GM12864 (cell line): ENCODE results near the gene DRC1.

Experiments used
- DNase-seq: peaks from one replicate; pipeline ENCODE4 v3.0.0-alpha.2; 2011; ENCODE audit warnings: low read depth
- H3K4me3 ChIP-seq: 2 replicates; pipeline ENCODE4 v1.5.1; 2011; ENCODE audit warnings: mild to moderate bottlenecking, low read depth, low read length, control low read depth
- TF ChIP-seq, protein P1 (sequence below): IDR thresholded peaks from 2 replicates; pipeline ENCODE4 v1.5.1; 2011; ENCODE audit warnings: low read depth, mild to moderate bottlenecking, moderate library complexity, low read length, control low read depth, inconsistent platforms; ENCODE audit errors: missing control alignments

The DRC1 gene

DNA sequence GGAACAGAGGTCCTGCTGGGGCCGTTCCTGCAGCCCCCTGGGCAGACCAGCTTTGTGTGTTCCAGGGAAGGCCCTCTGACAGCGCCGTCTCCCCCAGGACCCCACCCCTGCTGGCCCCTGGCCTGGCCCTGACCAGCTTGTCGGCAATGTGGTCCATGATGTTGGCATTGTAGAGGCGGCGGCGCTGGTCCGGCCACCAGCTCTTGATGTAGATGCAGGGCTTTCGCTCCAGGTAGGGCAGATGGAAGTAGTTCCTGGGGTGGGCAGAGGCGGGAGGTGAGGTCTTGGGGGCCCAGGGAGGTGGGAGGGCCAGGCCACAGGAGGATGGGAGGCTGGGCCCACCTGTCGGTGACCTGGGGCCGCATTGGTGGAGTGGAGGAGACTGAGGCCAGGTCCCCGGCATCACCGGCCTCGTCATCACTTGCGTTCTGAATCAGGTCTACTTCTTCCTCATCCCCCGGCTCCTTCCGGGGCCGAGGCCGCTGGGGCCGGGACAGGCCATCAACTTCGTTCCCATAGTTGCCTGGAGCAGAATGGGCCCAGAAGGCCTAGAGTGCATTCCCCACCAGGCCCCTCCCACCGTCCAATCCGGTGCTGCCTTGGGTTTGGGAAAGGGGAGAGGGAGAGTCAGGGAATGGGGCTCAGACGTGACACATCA lies 77.5 kb downstream of the DRC1 start:
- TF ChIP-seq, protein P1, sequence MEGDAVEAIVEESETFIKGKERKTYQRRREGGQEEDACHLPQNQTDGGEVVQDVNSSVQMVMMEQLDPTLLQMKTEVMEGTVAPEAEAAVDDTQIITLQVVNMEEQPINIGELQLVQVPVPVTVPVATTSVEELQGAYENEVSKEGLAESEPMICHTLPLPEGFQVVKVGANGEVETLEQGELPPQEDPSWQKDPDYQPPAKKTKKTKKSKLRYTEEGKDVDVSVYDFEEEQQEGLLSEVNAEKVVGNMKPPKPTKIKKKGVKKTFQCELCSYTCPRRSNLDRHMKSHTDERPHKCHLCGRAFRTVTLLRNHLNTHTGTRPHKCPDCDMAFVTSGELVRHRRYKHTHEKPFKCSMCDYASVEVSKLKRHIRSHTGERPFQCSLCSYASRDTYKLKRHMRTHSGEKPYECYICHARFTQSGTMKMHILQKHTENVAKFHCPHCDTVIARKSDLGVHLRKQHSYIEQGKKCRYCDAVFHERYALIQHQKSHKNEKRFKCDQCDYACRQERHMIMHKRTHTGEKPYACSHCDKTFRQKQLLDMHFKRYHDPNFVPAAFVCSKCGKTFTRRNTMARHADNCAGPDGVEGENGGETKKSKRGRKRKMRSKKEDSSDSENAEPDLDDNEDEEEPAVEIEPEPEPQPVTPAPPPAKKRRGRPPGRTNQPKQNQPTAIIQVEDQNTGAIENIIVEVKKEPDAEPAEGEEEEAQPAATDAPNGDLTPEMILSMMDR: no peak
- no peak for DNase-seq
- no peak overlapping the region for H3K4me3 ChIP-seq

DNA sequence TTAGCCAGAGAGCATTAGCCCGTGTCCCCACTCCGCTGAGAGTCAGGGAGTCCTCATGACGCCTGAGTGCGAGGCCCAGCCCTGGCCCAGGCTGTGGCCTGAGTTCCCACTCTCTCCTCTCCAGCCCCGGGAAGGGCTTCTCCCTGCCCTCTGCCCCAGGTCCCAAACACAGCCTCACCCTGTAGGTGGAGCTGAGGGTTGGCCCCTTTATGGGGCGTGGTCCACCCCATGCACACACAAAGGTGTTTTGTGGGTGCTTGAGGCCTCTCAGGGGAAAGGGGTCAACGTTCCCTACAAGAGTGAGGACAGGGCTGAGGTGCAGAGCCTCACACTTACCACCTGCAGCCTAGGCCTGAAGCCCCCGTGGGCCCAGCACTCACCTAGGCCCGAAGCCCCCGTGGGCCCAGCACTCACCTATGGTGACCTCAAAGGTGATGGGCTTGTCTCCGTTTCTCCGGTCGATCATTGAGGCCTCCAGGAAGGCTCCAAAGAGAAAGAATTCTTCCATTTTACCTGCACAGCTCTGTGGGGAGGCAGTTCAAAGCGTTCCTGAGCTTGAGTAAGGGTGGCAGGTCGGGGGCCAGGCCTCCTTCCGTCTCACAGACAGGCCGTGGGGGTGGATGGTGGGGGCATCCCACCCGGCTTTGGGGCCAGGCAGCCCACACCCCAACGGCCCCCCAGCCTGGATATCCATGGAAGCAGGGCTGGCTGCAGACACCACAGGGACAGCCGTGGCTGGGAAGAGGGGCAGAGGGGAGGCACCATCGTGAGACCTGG lies 78.3 kb downstream of the DRC1 start:
- TF ChIP-seq, protein P1: no peak
- no peak for DNase-seq
- H3K4me3 ChIP-seq: no peak overlapping the region

DNA sequence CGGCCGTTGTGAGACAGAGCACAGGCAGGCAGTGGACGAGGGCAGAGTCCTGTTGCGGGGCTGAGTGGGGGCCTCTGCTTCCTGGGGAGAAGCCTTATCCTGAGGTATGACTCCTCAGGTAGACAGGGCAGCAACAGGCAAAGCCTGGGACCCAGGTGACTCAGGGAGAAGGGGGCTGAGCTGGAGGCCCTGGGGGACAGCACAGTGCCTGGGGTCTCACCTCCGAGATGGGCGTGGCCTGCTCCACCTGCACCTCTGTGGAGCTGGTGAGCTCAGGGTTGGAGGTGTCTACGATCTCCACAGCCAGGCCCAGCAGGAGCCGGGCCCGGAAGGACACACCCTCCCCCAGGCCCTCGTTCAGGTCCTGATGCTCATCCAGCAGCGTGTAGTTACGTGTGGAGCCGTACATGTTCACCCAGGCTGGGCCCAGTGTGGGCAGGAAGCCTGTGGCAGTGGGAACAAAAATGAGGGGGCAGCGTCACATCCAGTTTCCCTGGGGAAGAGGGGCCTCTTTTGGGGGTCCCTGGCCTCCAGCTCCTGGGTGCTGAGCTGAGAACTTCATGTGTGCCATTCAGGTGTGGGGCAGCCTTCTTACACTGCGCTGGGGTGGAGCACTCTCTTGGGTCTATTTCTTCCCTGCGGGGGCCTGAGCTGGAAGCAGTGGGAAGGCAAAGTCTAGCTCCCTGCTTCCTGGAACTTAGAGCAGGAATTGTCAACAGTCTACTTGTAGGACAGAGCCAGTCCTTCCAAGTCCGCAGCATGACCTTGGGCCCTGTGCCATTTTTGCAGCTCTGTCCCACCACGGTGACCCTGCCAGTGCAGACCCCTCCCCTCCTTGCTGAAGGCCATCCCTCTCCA lies 79.1 kb downstream of the DRC1 start:
- DNase-seq: no peak
- TF ChIP-seq, protein P1: no peak

DNA sequence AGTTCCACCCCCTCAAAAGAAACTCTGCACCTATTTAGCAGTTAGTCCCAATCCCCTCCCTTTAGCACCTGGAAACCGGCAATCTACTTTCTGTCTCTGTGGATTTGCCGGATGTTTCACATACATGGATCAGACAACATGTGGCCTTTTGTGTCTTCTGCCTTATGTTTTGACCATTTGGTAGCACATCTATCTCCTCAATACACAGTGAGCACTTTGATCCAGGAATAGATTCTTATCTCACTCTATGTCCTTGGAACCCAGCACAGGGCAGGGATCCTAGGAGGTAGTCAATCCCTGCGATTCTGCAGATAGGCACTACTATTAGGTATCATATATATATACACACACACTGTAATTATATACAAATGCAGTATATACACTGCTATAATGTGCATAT lies 80.0 kb downstream of the DRC1 start:
- H3K4me3 ChIP-seq: no peak overlapping the region
- DNase-seq: no peak
- TF ChIP-seq, protein P1: no peak

More for the DNA sequence above, 79.1 kb downstream of the DRC1 start:
- no peak overlapping the region for H3K4me3 ChIP-seq

DNA sequence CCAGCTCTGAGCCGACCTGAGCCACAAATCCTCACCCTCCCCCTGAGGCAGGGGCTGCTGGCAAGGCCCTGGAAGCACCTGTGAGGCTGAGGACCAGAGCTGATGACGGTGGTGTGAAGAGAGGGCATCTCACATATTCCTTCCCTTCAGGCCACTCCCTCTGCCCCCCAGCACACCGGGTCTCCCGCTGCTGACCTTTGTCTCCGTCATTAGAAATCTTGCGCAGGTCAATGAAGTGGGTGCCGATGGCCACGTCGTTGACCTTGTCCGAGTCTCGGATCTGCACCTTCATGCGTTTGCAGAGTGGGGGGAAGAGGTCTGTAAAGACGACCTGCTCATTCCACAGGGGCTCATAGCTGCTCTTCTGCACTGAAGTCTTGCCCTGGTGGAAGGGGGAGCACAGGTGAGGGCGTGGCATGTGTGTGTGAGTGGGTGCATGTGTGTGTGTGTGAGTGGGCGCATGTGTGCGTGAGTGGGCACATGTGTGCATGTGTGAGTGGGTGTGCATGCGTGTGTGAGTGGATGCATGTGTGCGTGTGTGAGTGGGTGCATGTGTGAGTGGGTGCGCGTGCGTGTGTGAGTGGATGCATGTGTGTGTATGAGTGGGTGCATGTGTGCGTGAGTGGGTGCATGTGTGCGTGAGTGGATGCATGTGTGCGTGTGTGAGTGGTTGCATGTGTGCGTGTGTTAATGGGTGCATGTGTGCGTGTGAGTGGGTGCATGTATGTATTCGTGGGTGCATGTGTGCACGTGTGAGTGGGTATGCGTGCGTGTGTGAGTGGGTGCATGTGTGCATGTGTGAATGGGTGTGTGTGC lies 80.7 kb downstream of the DRC1 start:
- no peak for DNase-seq
- no peak overlapping the region for H3K4me3 ChIP-seq
- TF ChIP-seq, protein P1: no peak

DNA sequence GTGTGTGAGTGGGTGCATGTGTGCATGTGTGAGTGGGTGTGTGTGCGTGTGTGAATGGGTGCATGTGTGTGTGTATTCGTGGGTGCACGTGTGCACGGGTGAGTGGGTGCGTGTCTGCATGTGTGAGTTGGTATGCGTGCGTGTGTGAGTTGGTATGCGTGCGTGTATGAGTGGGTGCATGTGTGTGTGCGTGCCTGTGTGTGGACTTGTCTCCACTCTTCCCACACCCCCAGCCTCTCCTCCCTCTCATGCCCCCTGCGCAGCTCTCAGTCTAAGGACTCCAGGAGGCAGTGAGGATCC lies 81.3 kb downstream of the DRC1 start:
- no peak for DNase-seq
- TF ChIP-seq, protein P1: no peak
- H3K4me3 ChIP-seq: no peak overlapping the region
